Measurements from ENCODE around the gene TPH1. TPM values are rescaled to one million over a fixed set of nuclear protein-coding genes. Genes with fewer than 3 reads are reported as not detected.

Gene TPH1
- total RNA-seq, 1 experiment from 2014 or later, result 0.32 TPM

DNA sequence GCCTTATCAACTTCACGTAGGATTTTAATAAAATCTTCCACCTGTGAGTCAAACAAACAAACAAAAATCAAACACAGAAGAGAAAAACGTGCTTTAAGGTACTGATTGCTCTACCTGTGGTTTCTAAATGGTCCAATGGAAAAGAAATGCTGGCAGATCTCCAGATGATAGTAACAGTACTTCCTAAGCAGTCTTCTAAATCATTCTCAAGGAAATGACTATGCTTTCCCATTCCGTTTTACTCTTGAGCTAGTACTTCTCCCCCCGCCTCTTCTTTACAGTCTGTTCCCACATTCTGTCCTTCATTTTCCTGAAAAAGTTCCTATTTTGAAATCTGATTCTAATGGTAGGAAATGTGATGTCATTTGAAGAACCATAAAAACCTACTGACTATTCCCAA, 34.4 kb upstream of the TPH1 start:
- no peak for DNase-seq
- Mint-ChIP-seq H3K27ac (ENCODE audit: unreplicated experiment) (no peak overlapping the region), H3K27me3 (ENCODE audit: insufficient read depth, unreplicated experiment) (no peaks in the 10 kb centered on the region), H3K4me1 (ENCODE audit: low read depth, unreplicated experiment) (no peaks in the 10 kb centered on the region), H3K36me3 (ENCODE audit: insufficient read depth, unreplicated experiment) (peaks cover 41% of the 10 kb centered on the region), H3K9me3 (ENCODE audit: unreplicated experiment) (no peaks in the 10 kb centered on the region), H3K4me3 (ENCODE audit: unreplicated experiment) (no peak overlapping the region)
- Histone ChIP-seq H3K9me3 (no peaks in the 10 kb centered on the region), H3K27me3 (replicated peaks; ENCODE audit: control insufficient read depth, insufficient read depth, low read length) (no peaks in the 10 kb centered on the region), H3K4me3 (ENCODE audit: low read depth, low read length) (no peak overlapping the region), H3K4me1 (no peaks in the 10 kb centered on the region), H3K36me3 (ENCODE audit: control insufficient read depth, insufficient read depth, low read length) (peaks cover 1% of the 10 kb centered on the region)
- ChIA-PET CTCF (no interaction called here), POLR2A (no interaction called here)
- intact Hi-C loops (cut with micrococcal nuclease; ENCODE audit: unreplicated experiment), result no loop called here
- BruUV-seq (replicated peaks), result no TSS peak
- TF ChIP-seq, protein P1, sequence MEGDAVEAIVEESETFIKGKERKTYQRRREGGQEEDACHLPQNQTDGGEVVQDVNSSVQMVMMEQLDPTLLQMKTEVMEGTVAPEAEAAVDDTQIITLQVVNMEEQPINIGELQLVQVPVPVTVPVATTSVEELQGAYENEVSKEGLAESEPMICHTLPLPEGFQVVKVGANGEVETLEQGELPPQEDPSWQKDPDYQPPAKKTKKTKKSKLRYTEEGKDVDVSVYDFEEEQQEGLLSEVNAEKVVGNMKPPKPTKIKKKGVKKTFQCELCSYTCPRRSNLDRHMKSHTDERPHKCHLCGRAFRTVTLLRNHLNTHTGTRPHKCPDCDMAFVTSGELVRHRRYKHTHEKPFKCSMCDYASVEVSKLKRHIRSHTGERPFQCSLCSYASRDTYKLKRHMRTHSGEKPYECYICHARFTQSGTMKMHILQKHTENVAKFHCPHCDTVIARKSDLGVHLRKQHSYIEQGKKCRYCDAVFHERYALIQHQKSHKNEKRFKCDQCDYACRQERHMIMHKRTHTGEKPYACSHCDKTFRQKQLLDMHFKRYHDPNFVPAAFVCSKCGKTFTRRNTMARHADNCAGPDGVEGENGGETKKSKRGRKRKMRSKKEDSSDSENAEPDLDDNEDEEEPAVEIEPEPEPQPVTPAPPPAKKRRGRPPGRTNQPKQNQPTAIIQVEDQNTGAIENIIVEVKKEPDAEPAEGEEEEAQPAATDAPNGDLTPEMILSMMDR (IDR thresholded peaks at IDR 0.05; ENCODE audit: insufficient read depth in 1 of 2, low read depth in 1 of 2, low read length in 1 of 2, severe bottlenecking in 1 of 2, unreplicated experiment in 1 of 2), result no peak

DNA sequence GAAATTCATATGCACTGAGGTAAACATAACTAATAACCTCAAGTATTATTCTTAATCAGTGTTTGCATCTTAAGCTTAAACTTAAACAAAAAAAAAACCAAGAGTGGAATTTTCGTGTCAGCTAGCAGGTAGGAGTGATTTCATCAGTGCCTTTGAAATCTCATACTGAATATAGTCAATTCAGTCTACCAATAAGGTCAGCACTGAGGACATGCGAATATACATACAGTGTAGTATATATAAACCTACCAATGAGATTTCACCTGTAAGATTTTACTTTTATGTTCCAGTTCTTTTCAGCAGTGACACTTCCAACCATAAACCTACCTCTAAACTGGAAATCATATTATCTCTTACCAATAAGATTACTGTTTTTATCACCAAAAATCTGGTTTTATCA, 32.8 kb upstream of the TPH1 start:
- Mint-ChIP-seq H3K36me3 (ENCODE audit: insufficient read depth, unreplicated experiment) (peaks cover 29% of the 10 kb centered on the region), H3K4me3 (ENCODE audit: unreplicated experiment) (no peak overlapping the region), H3K4me1 (ENCODE audit: low read depth, unreplicated experiment) (no peaks in the 10 kb centered on the region), H3K27me3 (ENCODE audit: insufficient read depth, unreplicated experiment) (no peaks in the 10 kb centered on the region), H3K27ac (ENCODE audit: unreplicated experiment) (no peak overlapping the region), H3K9me3 (ENCODE audit: unreplicated experiment) (no peaks in the 10 kb centered on the region)
- H3K36me3 ChIP-seq (ENCODE audit: control insufficient read depth, insufficient read depth, low read length), result peaks cover 1% of the 10 kb centered on the region
- H3K9me3 ChIP-seq, result no peaks in the 10 kb centered on the region
- TF ChIP-seq, protein P1 (IDR thresholded peaks at IDR 0.05; ENCODE audit: insufficient read depth in 1 of 2, low read depth in 1 of 2, low read length in 1 of 2, severe bottlenecking in 1 of 2, unreplicated experiment in 1 of 2), result no peak
- intact Hi-C loops (cut with micrococcal nuclease; ENCODE audit: unreplicated experiment), result no loop called here
- ChIA-PET CTCF (no interaction called here), POLR2A (no interaction called here)
- no TSS peak for BruUV-seq (replicated peaks)
- H3K4me1 ChIP-seq, result no peaks in the 10 kb centered on the region
- no peak for DNase-seq
- no peaks in the 10 kb centered on the region for H3K27me3 ChIP-seq (replicated peaks; ENCODE audit: control insufficient read depth, insufficient read depth, low read length)
- no peak overlapping the region for H3K4me3 ChIP-seq (ENCODE audit: low read depth, low read length)

DNA sequence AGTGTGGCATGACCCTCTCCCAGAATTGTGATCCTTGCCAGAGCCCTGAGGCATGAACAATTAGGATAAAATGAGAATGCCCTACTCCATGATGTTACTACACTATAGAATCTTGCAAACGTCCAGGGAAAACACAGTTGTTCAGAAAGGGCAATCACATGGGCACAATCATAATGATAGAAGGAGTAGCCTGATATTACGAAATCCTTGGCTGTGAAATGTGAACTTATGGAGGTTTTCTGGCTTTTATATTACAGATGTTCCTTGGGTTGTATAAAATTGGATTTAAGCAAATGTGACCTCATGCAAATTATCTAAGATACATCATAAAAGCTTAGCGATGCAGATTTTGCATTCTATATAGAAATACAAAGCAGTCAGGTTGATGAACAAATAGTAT, 29.4 kb upstream of the TPH1 start:
- Histone ChIP-seq H3K9me3 (no peaks in the 10 kb centered on the region), H3K4me1 (no peaks in the 10 kb centered on the region), H3K36me3 (ENCODE audit: control insufficient read depth, insufficient read depth, low read length) (no peaks in the 10 kb centered on the region; the same call in 1 of the 2 replicates), H3K27me3 (replicated peaks; ENCODE audit: control insufficient read depth, insufficient read depth, low read length) (no peaks in the 10 kb centered on the region), H3K4me3 (ENCODE audit: low read depth, low read length) (no peak overlapping the region)
- Mint-ChIP-seq H3K9me3 (ENCODE audit: unreplicated experiment) (no peaks in the 10 kb centered on the region), H3K4me3 (ENCODE audit: unreplicated experiment) (no peak overlapping the region), H3K4me1 (ENCODE audit: low read depth, unreplicated experiment) (no peaks in the 10 kb centered on the region), H3K27ac (ENCODE audit: unreplicated experiment) (no peak overlapping the region), H3K27me3 (ENCODE audit: insufficient read depth, unreplicated experiment) (no peaks in the 10 kb centered on the region), H3K36me3 (ENCODE audit: insufficient read depth, unreplicated experiment) (peaks cover 17% of the 10 kb centered on the region)
- ChIA-PET POLR2A (no interaction called here), CTCF (no interaction called here)
- intact Hi-C loops (cut with micrococcal nuclease; ENCODE audit: unreplicated experiment), result no loop called here
- TF ChIP-seq, protein P1 (IDR thresholded peaks at IDR 0.05; ENCODE audit: insufficient read depth in 1 of 2, low read depth in 1 of 2, low read length in 1 of 2, severe bottlenecking in 1 of 2, unreplicated experiment in 1 of 2), result no peak
- BruUV-seq (replicated peaks), result no TSS peak
- no peak for DNase-seq
